ENCODE measurements around the gene SLC25A21.

SLC25A21 gene

DNA sequence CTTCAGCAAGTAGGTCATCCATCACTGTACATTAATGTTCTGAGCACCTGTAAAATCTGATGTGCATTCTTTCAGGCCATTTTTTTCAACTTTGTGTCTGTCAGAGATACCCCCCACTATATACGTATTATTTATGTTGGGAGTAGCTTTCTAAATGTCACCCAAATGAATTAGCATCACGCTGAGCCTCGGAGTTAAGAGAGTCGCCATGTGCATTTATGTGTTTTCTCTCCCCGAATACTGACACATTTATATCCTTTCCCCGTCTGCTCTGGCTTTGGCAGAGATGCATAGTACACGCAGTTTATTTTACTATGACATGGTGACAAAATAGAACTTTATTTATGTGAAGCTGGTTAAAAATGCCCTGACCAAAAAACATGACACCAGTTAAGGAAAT lies 216.4 kb downstream of the SLC25A21 start (continued):
- TF ChIP-seq, protein P1, sequence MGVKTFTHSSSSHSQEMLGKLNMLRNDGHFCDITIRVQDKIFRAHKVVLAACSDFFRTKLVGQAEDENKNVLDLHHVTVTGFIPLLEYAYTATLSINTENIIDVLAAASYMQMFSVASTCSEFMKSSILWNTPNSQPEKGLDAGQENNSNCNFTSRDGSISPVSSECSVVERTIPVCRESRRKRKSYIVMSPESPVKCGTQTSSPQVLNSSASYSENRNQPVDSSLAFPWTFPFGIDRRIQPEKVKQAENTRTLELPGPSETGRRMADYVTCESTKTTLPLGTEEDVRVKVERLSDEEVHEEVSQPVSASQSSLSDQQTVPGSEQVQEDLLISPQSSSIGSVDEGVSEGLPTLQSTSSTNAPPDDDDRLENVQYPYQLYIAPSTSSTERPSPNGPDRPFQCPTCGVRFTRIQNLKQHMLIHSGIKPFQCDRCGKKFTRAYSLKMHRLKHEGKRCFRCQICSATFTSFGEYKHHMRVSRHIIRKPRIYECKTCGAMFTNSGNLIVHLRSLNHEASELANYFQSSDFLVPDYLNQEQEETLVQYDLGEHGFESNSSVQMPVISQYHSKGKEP (tag by site-specific recombination; IDR thresholded peaks at IDR 0.05) = peak; percentile 52; the same call in 1 of the 2 replicates
- TF ChIP-seq, protein P2, sequence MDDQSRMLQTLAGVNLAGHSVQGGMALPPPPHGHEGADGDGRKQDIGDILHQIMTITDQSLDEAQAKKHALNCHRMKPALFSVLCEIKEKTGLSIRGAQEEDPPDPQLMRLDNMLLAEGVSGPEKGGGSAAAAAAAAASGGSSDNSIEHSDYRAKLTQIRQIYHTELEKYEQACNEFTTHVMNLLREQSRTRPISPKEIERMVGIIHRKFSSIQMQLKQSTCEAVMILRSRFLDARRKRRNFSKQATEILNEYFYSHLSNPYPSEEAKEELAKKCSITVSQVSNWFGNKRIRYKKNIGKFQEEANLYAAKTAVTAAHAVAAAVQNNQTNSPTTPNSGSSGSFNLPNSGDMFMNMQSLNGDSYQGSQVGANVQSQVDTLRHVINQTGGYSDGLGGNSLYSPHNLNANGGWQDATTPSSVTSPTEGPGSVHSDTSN (CRISPR knock-in tag; IDR thresholded peaks at IDR 0.05) = no peak
- TF ChIP-seq ZNF501 (tag by site-specific recombination; IDR thresholded peaks at IDR 0.05) = no peak
- TF ChIP-seq, protein P3, sequence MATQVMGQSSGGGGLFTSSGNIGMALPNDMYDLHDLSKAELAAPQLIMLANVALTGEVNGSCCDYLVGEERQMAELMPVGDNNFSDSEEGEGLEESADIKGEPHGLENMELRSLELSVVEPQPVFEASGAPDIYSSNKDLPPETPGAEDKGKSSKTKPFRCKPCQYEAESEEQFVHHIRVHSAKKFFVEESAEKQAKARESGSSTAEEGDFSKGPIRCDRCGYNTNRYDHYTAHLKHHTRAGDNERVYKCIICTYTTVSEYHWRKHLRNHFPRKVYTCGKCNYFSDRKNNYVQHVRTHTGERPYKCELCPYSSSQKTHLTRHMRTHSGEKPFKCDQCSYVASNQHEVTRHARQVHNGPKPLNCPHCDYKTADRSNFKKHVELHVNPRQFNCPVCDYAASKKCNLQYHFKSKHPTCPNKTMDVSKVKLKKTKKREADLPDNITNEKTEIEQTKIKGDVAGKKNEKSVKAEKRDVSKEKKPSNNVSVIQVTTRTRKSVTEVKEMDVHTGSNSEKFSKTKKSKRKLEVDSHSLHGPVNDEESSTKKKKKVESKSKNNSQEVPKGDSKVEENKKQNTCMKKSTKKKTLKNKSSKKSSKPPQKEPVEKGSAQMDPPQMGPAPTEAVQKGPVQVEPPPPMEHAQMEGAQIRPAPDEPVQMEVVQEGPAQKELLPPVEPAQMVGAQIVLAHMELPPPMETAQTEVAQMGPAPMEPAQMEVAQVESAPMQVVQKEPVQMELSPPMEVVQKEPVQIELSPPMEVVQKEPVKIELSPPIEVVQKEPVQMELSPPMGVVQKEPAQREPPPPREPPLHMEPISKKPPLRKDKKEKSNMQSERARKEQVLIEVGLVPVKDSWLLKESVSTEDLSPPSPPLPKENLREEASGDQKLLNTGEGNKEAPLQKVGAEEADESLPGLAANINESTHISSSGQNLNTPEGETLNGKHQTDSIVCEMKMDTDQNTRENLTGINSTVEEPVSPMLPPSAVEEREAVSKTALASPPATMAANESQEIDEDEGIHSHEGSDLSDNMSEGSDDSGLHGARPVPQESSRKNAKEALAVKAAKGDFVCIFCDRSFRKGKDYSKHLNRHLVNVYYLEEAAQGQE (tag by site-specific recombination; IDR thresholded peaks at IDR 0.05) = no peak
- TF ChIP-seq ZBTB1 (tag by site-specific recombination; IDR thresholded peaks at IDR 0.05) = no peak
- no peak for TF ChIP-seq SP7 (tag by site-specific recombination; IDR thresholded peaks at IDR 0.05)
- TF ChIP-seq ZNF274 (IDR thresholded peaks at IDR 0.05; ENCODE audit: low read length) = no peak
- TF ChIP-seq ZNF274 (tag by site-specific recombination; IDR thresholded peaks at IDR 0.05; ENCODE audit: borderline replicate concordance) = no peak
- no peak for TF ChIP-seq ZNF433 (tag by site-specific recombination; IDR thresholded peaks at IDR 0.05; ENCODE audit: low read depth)
- TF ChIP-seq YY2 (tag by site-specific recombination; IDR thresholded peaks at IDR 0.05) = no peak
- no peak for TF ChIP-seq HOXC10 (CRISPR knock-in tag; IDR thresholded peaks at IDR 0.05)
- no peak for TF ChIP-seq ZNF404 (tag by site-specific recombination; IDR thresholded peaks at IDR 0.05)
- 0 out of 2 replicates have a peak, but pooled peaks have one; percentile 13 for TF ChIP-seq ZNF600 (tag by site-specific recombination; IDR thresholded peaks at IDR 0.05)
- TF ChIP-seq ZNF37A (tag by site-specific recombination; IDR thresholded peaks at IDR 0.05) = no peak
- no peak; the same call in 1 of the 2 replicates for TF ChIP-seq ZNF2 (tag by site-specific recombination; IDR thresholded peaks at IDR 0.05)
- TF ChIP-seq ZNF558 (tag by site-specific recombination; IDR thresholded peaks at IDR 0.05) = no peak
- no peak for TF ChIP-seq ZNF214 (tag by site-specific recombination; IDR thresholded peaks at IDR 0.05; ENCODE audit: borderline replicate concordance)
- peak; percentile 48; the same call in 1 of the 2 replicates for TF ChIP-seq SCRT1 (tag by site-specific recombination; IDR thresholded peaks at IDR 0.05; ENCODE audit: borderline replicate concordance)
- no peak for TF ChIP-seq ZNF623 (tag by site-specific recombination; IDR thresholded peaks at IDR 0.05)
- no peak for TF ChIP-seq ZNF510 (tag by site-specific recombination; IDR thresholded peaks at IDR 0.05; ENCODE audit: insufficient replicate concordance)
- TF ChIP-seq, protein P4, sequence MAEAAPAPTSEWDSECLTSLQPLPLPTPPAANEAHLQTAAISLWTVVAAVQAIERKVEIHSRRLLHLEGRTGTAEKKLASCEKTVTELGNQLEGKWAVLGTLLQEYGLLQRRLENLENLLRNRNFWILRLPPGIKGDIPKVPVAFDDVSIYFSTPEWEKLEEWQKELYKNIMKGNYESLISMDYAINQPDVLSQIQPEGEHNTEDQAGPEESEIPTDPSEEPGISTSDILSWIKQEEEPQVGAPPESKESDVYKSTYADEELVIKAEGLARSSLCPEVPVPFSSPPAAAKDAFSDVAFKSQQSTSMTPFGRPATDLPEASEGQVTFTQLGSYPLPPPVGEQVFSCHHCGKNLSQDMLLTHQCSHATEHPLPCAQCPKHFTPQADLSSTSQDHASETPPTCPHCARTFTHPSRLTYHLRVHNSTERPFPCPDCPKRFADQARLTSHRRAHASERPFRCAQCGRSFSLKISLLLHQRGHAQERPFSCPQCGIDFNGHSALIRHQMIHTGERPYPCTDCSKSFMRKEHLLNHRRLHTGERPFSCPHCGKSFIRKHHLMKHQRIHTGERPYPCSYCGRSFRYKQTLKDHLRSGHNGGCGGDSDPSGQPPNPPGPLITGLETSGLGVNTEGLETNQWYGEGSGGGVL (tag by site-specific recombination; IDR thresholded peaks at IDR 0.05) = 0 out of 2 replicates have a peak, but pooled peaks have one; percentile 11
- no peak for TF ChIP-seq ZNF335 (tag by site-specific recombination; conservative IDR thresholded peaks at IDR 0.05)
- peak; percentile 79 for TF ChIP-seq KLF7 (tag by site-specific recombination; IDR thresholded peaks at IDR 0.05; ENCODE audit: borderline replicate concordance)
- TF ChIP-seq, protein P5, sequence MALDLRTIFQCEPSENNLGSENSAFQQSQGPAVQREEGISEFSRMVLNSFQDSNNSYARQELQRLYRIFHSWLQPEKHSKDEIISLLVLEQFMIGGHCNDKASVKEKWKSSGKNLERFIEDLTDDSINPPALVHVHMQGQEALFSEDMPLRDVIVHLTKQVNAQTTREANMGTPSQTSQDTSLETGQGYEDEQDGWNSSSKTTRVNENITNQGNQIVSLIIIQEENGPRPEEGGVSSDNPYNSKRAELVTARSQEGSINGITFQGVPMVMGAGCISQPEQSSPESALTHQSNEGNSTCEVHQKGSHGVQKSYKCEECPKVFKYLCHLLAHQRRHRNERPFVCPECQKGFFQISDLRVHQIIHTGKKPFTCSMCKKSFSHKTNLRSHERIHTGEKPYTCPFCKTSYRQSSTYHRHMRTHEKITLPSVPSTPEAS (tag by site-specific recombination; IDR thresholded peaks at IDR 0.05) = no peak
- TF ChIP-seq ZNF626 (tag by site-specific recombination; IDR thresholded peaks at IDR 0.05) = no peak
- TF ChIP-seq ZNF830 (tag by site-specific recombination; IDR thresholded peaks at IDR 0.05; ENCODE audit: low read depth) = no peak
- no peak for TF ChIP-seq SETDB1 (IDR thresholded peaks at IDR 0.05; ENCODE audit: insufficient read length, low read length)
- peak; percentile 89; the same call in 1 of the 2 replicates for TF ChIP-seq GLI2 (tag by site-specific recombination; IDR thresholded peaks at IDR 0.05; ENCODE audit: borderline replicate concordance, low read depth)
